ENCODE measurements around the gene KLHL17. TPM values are rescaled to one million over a fixed set of nuclear protein-coding genes. Genes with fewer than 3 reads are reported as not detected.

The KLHL17 gene
- total RNA-seq, result 6.9 and 11.8 TPM in 2 replicates

DNA sequence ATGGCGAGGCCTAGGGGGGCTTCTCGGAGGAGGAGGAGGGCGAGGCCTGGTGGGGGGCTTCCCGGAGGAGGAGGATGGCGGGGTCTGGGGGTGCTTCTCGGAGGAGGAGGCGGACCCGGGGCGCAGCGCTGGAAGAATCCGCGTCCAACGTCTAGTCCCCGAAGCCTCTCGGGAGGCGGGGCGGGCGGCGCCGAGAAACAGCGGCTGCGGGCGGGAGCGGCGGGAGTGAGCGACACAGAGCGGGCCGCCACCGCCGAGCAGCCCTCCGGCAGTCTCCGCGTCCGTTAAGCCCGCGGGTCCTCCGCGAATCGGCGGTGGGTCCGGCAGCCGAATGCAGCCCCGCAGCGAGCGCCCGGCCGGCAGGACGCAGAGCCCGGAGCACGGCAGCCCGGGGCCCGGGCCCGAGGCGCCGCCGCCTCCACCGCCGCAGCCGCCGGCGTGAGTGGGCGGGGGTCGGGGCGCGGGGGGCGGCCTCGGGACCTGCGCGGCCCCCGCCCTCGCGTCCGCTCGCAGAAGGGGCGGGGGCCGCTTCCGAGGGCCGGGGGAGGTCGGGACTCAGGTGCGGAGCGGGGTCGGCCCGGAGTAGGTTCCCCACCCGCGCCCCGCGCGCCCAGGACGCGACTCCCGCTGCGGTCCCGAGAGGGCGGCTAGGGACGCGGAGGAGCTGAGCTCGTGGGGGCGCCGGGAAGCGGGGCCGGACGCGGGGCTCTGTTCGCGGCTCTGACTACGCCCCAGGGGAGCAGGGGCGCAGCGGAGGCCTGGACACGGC is at the start of gene KLHL17:
Gene KLHL17, plus strand, starts transcription at position 222 of the 769 bp plus-strand sequence. Its CDS starts 110 bp downstream, at position 332.

DNA sequence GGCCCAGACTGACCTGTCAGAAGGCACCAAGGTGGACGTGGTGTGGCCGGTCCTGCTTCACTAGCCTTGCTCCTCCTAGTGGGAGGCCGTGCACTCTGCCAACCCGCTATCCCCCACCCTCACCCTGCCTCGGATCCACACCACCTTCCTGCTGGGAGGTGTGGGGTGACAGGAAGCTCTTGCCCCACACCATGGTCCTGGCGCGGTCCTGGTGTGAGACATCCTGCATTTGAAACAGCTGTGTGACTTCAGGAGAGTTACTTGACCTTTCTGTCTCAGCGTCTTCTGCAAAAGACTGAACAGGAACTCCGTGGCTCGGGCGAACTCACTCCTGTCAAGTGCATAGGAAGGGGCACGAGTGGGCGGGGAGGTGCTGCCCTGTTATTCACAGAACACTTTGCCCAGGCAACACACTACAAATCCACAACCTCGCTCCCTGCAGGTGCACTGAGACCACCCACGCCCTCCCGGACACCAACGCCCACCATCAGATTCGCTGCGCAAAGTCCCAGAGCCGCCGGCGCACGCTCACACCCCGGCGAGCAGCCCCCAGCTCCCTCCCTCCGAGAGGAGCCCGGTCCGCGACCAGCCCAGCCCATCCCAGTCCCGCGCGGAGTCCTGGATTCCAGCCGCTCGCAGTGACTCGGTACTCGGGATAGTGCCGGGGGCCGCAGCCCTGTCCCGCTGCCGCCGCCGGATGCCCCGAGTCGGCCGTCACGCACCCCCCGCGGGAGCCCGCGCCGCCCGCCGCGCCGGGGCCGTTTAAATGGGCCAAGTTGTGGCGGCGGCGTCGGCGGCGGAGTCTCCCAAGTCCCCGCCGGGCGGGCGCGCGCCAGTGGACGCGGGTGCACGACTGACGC is 37.0 kb upstream of the KLHL17 start, which contains the start of gene SAMD11:
Gene SAMD11, plus strand, starts transcription at position 793 of the 860 bp plus-strand sequence. CDS start 509 bp downstream, outside the sequence.

DNA sequence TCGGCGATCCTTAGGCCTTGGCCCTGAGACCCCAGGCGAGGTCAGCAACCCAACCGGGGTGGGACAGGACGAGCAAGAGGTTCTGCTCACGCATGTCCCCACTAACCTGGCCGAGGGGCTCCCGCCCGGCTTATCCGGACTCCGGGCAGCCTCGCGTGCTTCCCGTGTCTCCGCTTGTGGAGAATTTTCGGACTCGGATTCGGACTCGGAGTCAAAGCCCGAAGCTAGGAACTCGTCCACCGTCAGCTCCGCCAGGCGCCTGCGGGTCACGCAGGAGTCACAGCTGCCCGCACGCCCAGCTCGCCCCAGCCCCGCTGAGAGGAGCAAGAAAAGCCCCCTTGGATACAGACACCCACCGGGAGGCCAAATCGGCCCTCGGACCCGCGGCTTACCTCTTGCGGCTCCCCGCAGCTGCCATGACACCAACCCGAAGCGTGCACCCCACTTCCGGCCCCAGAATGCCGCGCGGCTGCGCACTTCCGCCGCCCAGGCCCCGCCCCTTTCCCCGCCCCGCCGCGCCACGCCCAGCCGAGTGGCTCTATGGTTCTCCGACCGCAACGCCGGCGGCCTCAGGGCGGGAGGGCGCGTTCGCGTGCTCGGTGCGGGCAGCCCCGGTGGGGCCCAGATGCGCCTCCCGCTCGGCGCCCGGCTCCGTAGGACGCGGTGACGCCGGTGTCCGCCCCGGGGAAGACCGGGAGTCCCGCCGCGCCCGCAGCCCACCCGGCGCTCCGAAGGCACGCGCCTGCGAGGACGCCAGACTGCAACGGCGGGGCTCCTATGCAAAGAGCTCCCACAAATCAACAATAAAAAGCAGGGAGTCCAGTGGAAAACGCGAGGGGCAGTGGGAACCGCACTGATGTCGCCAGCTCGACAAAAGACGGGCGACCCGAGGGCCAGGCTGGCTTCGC is 1.3 kb upstream of the KLHL17 start, which contains the start of gene NOC2L:
Gene NOC2L, minus strand, starts transcription at position 434 of the 908 bp plus-strand sequence. Its CDS starts 16 bp downstream, at position 418.

DNA sequence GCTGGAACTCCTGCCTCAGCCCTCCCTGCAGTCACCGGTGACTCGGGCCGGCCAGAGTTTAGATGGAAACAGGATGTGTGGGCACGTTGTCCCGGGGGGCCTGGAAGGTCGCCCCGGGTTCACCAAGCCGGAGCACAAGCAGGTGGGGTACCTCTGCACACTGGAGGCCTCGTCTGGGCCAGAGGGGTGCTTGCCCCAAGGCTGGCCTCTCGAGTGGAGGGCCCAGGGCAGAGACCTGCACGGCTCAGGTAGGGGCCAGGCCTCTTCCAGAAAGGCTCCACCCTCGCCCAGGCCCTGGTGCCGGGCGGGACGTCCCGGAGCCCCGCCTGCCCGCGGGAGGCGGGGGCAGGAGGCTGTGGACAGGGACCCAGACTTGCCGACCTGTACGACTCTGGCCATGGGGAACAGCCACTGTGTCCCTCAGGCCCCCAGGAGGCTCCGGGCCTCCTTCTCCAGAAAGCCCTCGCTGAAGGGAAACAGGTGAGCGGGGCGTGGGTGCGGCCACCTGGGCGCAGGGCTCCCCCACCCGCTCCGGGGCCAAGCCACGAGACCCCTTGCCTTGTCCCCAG is 5.8 kb downstream of the KLHL17 start, which contains the start of gene PLEKHN1:
Gene PLEKHN1, plus strand, starts transcription at position 348 of the 569 bp plus-strand sequence. Its CDS starts 50 bp downstream, at position 398.

DNA sequence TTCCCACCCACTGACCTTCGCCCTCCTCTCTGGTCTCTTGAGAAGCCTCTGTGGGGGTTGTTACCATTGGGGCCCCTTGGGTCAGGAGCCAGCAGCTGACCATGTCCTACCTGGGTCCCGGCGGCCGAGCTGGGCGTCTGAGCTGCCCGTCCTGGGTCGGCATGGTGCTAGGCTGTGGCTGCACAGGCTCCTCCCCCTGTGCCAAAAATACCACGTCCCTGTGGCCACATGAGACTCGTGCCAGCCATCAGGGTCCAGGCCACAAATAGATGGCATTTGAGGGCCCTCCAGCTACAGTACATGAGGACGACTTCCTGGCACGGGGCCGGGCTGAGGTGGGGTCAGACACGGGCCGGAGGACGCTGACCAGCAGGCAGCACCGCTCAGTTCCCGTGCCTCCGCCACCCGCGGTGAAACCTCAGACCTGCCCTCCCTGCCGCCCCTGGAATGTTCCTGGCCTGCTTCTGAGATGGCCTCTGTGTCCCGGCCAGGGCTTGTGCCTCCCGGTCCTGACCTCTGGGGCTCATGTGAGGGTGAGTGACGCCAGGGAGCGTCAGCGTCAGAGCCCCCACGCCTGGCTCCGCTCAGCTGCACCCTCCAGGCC is 21.7 kb downstream of the KLHL17 start, which contains the start of gene PERM1:
Gene PERM1, minus strand, starts transcription at position 139 of the 604 bp plus-strand sequence. CDS start 1,064 bp downstream, outside the sequence.

DNA sequence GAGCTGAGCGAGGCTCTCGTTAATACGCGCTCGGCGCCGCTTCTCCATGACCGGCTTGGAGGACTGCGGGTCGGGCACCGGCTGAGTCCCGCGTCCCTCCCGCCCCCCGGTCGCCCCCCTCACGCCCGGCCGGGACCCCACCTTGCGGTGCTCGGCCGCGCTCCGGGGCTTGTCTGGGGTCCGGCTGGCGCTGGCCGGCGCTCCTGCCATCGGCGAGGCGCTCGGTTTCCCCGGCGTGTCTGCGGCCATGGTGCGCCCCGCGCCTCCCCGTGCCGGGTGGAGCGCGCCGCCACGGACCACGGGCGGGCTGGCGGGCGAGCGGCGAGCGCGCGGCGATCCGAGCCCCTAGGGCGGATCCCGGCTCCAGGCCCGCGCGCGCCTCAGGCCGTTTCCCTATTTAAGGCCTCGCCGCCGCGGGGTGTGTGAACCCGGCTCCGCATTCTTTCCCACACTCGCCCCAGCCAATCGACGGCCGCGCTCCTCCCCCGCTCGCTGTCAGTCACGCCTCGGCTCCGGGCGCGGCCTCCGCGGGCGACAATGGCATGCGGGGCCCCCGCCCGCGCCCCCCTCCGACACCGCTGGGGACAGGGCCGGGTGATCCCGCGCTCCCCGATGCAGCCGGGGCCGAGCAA is 39.5 kb downstream of the KLHL17 start, which contains the start of gene HES4:
Gene HES4, minus strand, starts transcription at position 373 of the 632 bp plus-strand sequence. Its CDS starts 124 bp downstream, at position 249.

DNA sequence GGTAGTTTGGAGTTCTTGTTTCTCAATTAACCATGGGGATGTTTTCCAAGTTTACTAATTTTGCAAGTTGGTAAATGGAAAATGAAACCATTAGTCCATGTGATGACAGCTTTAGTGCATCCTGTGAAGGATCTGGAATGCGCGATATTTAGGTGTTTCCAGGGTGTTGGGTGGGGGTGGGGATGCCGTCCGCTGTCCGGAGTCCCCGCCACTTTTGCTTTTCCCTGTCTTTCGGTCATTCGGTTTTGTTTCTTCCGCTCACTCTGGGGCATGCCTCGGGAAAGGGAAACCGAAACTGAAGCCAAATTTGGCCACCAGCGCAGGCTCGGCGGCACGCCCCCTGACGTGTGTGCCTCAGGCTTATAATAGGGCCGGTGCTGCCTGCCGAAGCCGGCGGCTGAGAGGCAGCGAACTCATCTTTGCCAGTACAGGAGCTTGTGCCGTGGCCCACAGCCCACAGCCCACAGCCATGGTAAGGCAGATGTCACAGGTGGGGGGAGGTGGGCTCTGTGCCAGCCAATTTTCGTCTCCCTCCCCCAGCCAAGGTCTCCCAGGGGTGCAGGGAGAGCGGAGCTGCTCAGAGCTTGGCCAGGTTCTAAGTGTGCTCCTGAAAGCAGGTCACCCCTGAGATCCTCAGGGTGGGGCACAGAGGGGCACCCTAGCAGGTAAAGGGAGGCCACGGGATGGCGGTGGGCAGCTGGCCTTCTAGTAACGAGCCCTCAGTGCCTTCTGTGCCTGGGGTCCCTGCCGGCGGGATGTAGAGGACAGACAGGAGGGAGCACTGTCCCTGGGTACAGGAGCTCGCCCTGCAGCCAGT is 52.9 kb downstream of the KLHL17 start, which contains the start of gene ISG15:
Gene ISG15, plus strand, starts transcription at position 393 of the 817 bp plus-strand sequence. Its CDS starts 77 bp downstream, at position 470.

Other genes with a start within 250 kb of the KLHL17 start
- gene SAMD11, start 36.7 kb upstream of the KLHL17 start, total RNA-seq, result 6.2 and 6.4 TPM in 2 replicates
- 84.2 and 155 TPM in 2 replicates for gene NOC2L, start 1.3 kb upstream of the KLHL17 start, total RNA-seq
- gene PLEKHN1, start 5.9 kb downstream of the KLHL17 start, total RNA-seq, result 0.75 and 0.77 TPM in 2 replicates
- not detected in 2 replicates for gene PERM1, start 21.5 kb downstream of the KLHL17 start, total RNA-seq
- gene HES4, start 39.5 kb downstream of the KLHL17 start, total RNA-seq, result 2.0 and 3.7 TPM in 2 replicates
- 46.4 and 53.9 TPM in 2 replicates for gene ISG15, start 52.9 kb downstream of the KLHL17 start, total RNA-seq
- 35.2 and 54.7 TPM in 2 replicates for gene AGRN, start 59.5 kb downstream of the KLHL17 start, total RNA-seq
- not detected in 2 replicates for gene RNF223, start 113.7 kb downstream of the KLHL17 start, total RNA-seq
- 6.2 and 10.2 TPM in 2 replicates for gene C1orf159, start 155.5 kb downstream of the KLHL17 start, total RNA-seq
- 0.12 TPM in 1 of 2 replicates, not detected in the other for gene TTLL10, start 213.3 kb downstream of the KLHL17 start, total RNA-seq
- 0.12 TPM in 1 of 2 replicates, not detected in the other for gene TNFRSF18, start 246.0 kb downstream of the KLHL17 start, total RNA-seq

Data from uterine smooth muscle cell (primary cell).